ENCODE measurements around the gene GPC6.

The GPC6 gene

DNA sequence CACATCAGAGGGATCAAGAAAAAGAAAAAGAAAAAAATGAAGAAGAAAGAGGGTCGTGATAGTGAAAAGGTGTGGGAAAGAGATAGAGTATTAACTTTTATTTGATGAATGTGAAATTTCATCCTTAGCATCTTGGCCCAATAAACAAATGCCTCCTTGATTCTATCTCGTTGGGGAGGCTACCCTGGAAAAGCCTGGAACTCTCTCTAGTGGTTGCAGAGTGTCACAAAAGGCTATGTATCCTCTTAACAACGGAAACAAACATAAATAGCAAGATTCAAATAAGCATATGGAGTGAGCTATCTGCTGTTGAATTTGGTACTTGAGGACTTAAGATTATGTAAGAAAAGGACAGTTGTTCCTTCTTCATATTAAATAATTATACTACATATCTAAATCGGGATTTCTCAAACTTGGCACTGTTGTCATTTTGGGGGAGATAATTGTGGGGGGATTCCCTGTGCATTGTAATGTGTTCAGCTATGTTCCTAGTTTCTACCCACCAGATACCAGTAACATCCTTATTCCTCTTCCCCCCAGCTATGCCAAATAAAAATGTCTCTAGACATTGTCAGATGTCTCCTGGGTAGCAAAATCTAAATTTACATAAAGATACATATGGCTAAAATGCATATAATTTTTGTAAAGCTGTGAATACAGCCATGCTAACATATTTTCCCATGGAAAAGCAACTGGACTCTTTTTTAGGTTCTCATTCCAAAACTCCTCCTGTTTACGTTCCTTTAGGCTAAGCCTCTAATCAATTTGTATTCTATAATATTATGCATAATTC lies 695.7 kb downstream of the GPC6 start:
- no peak for DNase-seq (ENCODE audit: low read depth in 2 of 2)

GRCh38 chr13:93925990-93926389 lies 699.4 kb downstream of the GPC6 start:
- no peak for DNase-seq (ENCODE audit: low read depth in 2 of 2)

- DNase-seq (ENCODE audit: low read depth in 2 of 2): no peak
Observed at GRCh38 chr13:93926425-93926824, 699.8 kb downstream of the GPC6 start.

DNA sequence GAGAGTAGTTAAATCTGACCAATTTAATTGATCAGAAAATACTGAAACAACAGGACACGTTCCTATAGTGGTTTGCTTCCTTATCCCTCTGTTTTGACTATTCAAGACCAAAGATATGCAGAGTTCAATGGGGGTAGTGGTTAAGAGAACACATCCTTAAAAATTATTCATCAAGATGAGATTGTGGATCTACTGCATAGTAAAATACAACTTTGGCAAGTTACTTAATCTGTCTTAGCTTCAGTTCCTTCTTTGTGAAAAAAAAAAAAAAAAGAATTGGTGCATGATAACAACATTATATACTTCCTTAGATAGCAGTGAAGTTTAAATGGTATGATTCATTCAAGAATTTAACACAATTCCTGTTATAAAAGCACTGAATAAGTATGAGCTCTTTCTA lies 700.8 kb downstream of the GPC6 start:
- DNase-seq (ENCODE audit: low read depth in 2 of 2): no peak

GRCh38 chr13:93932901-93933300 lies 706.3 kb downstream of the GPC6 start:
- no peak for DNase-seq (ENCODE audit: low read depth in 2 of 2)

GRCh38 chr13:93936901-93937300 lies 710.3 kb downstream of the GPC6 start:
- DNase-seq (ENCODE audit: low read depth in 2 of 2): no peak

- no peak for DNase-seq (ENCODE audit: low read depth in 2 of 2)
Observed at GRCh38 chr13:93941444-93941843, 714.8 kb downstream of the GPC6 start.

DNA sequence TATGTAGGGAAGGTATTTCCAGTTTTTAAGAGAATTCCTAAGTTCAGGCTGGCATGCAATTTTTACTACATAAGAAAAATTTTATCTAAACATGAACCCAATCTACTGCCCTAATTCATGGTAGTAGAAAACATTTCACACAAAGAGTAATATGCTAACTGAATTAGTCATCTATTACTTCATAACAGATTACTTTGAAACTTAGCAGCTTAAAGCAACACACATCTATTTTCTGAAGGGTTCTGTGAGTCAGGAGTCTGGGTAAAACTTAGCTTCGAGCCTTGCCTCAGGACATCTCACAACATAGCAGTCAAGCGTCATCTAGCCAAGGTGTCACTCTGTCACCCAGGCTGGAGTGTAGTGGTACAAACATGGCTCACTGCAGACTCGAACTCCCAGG lies 715.4 kb downstream of the GPC6 start:
- no peak for DNase-seq (ENCODE audit: low read depth in 2 of 2)

- DNase-seq (ENCODE audit: low read depth in 2 of 2): no peak
Observed at GRCh38 chr13:93945621-93946020, 719.0 kb downstream of the GPC6 start.

GRCh38 chr13:93946994-93947393 lies 720.4 kb downstream of the GPC6 start:
- DNase-seq (ENCODE audit: low read depth in 2 of 2): no peak

DNA sequence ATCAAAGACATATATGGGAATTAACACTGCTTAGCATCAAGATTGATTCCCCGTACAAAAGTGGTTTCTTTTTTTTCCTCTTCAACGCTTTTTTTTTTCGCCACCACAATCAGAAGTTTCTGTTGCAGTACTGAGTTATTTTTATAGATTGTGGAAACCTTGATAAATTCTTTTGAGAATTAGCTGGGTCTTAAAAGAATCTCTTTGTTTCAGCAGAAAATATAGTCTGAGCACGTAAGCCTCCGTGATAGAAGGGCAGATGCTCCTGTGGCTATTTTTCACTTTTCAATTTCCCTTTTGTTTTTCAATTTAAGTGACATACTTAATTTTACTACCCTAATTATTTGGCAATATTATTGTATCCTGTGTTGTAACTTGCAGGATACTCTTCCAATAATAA lies 721.0 kb downstream of the GPC6 start:
- DNase-seq (ENCODE audit: low read depth in 2 of 2): no peak

GRCh38 chr13:93948162-93948922 lies 721.7 kb downstream of the GPC6 start:
- no peak for DNase-seq (ENCODE audit: low read depth in 2 of 2)

- DNase-seq (ENCODE audit: low read depth in 2 of 2): no peak
Observed at GRCh38 chr13:93951108-93951507, 724.5 kb downstream of the GPC6 start.

- no peak for DNase-seq (ENCODE audit: low read depth in 2 of 2)
Observed at GRCh38 chr13:93951951-93952350, 725.3 kb downstream of the GPC6 start.

DNA sequence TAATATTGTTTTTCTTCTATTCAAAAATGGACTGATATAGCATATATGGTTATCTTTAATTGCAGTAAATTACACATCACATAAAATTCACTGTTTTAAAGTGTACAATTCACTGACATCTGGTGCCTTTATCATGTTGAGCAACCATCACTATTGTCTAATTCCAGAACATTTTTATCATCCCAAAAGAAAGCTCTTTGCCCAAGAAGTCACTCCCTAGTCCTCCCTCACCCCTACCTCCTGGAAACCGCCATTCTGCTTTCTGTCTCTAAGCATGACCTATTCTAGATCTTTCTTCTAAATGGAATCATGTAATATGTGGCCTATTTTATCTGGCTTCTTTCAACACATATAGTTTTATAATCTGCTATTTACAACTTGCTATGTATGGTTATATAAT lies 727.2 kb downstream of the GPC6 start:
- no peak for DNase-seq (ENCODE audit: low read depth in 2 of 2)

- no peak for DNase-seq (ENCODE audit: low read depth in 2 of 2)
Observed at GRCh38 chr13:93955904-93956303, 729.3 kb downstream of the GPC6 start.

GRCh38 chr13:93956426-93956825 lies 729.8 kb downstream of the GPC6 start:
- DNase-seq (ENCODE audit: low read depth in 2 of 2): no peak

- no peak for DNase-seq (ENCODE audit: low read depth in 2 of 2)
Observed at GRCh38 chr13:93957371-93957770, 730.8 kb downstream of the GPC6 start.

DNA sequence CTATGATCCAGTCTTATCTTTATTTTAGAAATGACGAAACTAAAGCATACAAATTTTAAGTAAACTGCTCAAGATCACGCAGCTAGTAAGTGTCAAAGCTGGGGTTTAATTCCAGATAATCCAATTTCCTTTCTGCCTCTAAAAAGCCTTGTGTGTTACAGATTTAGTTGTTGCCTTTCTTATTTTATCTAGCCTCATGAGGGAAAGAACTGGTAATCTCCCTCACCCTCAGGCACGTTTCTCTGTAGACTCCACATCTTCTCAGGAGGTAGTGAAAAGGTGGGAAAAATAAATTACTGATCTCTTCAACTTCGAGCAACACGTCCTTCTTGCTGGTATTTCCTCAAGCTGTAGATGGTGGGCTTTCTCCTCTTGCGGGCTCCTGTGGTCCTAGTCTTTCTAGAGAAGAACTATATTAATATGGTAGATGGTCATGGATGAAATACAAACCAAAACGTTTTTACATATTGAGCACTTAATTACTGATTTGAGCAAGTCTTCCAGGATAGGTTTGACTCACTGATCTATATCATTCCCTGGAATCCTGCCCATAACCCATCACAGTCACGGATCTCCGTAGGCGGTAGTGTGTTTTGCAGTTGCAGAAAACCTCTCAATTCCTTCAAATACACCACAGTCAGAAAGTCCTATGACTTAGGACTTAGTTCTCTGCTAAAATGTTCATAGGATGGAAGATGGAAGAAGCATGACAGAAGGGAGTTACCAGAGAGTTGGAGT lies 733.4 kb downstream of the GPC6 start:
- no peak for DNase-seq (ENCODE audit: low read depth in 2 of 2)

DNA sequence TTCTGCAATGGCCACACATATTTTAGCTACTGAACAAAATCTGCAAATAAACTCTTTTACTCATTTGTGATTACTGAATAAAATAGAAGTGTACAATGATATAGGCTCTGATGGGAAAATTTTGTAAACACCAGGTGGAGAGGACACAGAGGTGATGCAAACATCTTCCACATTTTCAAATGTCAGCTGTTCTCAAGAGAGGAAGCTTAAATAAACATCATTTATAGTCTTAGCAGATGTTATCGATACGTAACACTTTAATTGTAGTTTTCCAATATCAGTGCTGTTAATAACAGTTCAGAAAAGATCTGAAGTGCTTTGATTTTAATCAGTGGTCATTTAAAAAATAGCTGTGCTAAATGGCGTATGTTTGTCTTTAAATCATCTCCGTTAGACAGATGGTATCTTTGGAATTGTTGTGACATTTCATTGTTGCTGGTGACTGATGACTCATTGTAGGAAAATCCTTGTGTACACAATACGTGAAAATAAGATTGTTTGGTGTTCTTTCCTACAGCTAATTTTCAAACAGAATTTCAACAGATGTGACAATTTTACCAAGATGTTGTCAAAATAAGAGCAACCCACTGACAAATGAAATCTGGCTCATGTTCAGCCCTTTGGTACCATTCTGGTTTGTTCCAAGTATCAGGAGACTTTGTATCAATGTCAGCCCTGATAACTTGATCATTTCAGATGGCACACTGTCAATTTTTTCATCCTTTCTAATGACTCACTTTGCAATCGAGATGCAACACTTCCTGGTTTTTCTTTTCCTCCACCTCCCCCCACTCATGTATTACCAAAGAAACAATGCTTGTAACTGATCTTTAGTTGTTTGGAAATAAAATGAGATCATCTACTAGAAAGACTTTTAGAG lies 736.9 kb downstream of the GPC6 start:
- DNase-seq (ENCODE audit: low read depth in 2 of 2): no peak

GRCh38 chr13:93964146-93964512 lies 737.5 kb downstream of the GPC6 start:
- DNase-seq (ENCODE audit: low read depth in 2 of 2): no peak

DNA sequence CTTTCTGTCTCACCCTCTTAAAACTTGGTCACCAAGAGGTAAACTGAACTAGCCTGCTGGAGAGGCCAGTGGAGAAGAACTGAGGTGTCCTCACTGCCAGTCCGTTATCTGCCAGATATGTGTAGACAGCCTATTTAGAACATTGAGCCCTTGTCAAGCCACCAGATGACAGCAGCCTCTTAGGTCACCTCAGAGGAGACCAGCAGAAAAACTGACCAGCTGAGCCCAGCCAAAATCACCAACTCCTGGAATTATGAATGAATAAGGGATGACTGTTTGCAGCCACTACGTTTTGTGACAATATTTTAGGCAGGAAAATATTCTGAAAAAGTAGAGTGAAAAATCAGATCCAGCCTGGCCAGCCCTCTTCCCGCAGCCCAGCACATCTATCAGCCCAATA lies 739.0 kb downstream of the GPC6 start:
- no peak for DNase-seq (ENCODE audit: low read depth in 2 of 2)
